K562 (cell line): ENCODE measurements around the gene TMBIM4. TPM values are rescaled to one million over a fixed set of nuclear protein-coding genes. Genes with fewer than 3 reads are reported as not detected.
A peak's percentile ranks its signal among the peaks of the same experiment; 100 is the strongest.

ENCODE experiments used
- BCLAF1 ChIP-seq, 2 experiments: fragments of 450-650 bp in 1 of 2; IDR thresholded peaks; 2 replicates each; pipeline ENCODE4 v1.6.1; 2011 to 2017; ENCODE audit warnings: low read depth in 2 of 2, antibody characterized with exemption in 1 of 2, borderline replicate concordance in 1 of 2, low read length in 1 of 2, mild to moderate bottlenecking in 1 of 2, mixed read lengths in 1 of 2; ENCODE audit not compliant: control insufficient read depth in 1 of 2
- CAMTA2 ChIP-seq: fragments of 250-450 bp; sonication (Bioruptor Pico); conservative IDR thresholded peaks from 2 replicates; pipeline ENCODE4 v1.5.1; 2022
- ELK3 ChIP-seq: fragments of 450-650 bp; formaldehyde crosslinking; IDR thresholded peaks from 2 replicates; pipeline ENCODE4 v1.4.0; 2020; ENCODE audit warnings: mild to moderate bottlenecking
- ETS2 ChIP-seq: IDR thresholded peaks from 2 replicates; pipeline ENCODE4 v1.6.1; 2016; ENCODE audit warnings: borderline replicate concordance, missing genetic modification characterization, mild to moderate bottlenecking, moderate library complexity, missing compliant biosample characterization; ENCODE audit not compliant: poor library complexity, severe bottlenecking
- GATAD2B ChIP-seq: fragments of 450-650 bp; IDR thresholded peaks from 2 replicates; pipeline ENCODE4 v1.6.1; 2017; ENCODE audit warnings: mild to moderate bottlenecking, borderline replicate concordance
- MAFG ChIP-seq: fragments of 450-650 bp; conservative IDR thresholded peaks from 2 replicates; pipeline ENCODE4 v1.6.1; 2016; ENCODE audit warnings: missing genetic modification characterization, missing compliant biosample characterization
- MBD2 ChIP-seq: sonication (generic); IDR thresholded peaks from 2 replicates; pipeline ENCODE4 v1.6.1; 2016; ENCODE audit warnings: low read depth, borderline replicate concordance
- NFE2 ChIP-seq: IDR thresholded peaks from 2 replicates; pipeline ENCODE4 v1.6.1; 2014; ENCODE audit warnings: antibody characterized with exemption, low read depth
- PKNOX1 ChIP-seq: fragments of 450-650 bp; IDR thresholded peaks from 2 replicates; pipeline ENCODE4 v1.6.1; 2016
- POLR2G ChIP-seq: fragments of 200-400 bp; formaldehyde crosslinking; IDR thresholded peaks from 2 replicates; pipeline ENCODE4 v1.6.1; 2017; ENCODE audit warnings: low read depth, mild to moderate bottlenecking, antibody characterized with exemption, low read length, moderate library complexity
- SETDB1 ChIP-seq: IDR thresholded peaks from one replicate; pipeline ENCODE4 v1.6.1; 2012; ENCODE audit warnings: low read length, control low read depth, inconsistent platforms
- TEAD2 ChIP-seq: fragments of 450-650 bp; IDR thresholded peaks from 2 replicates; pipeline ENCODE4 v1.6.1; 2016; ENCODE audit warnings: missing genetic modification characterization, control low read depth, missing compliant biosample characterization
- ZNF592 ChIP-seq: fragments of 450-650 bp; IDR thresholded peaks from 2 replicates; pipeline ENCODE4 v1.6.1; 2017; ENCODE audit warnings: antibody characterized with exemption, mild to moderate bottlenecking
- polyA plus RNA-seq, 8 experiments: library from polyadenylated mRNA; depleted of rRNA in 4 of 8; stranded (reverse) in 5 of 8; unstranded in 3 of 8; fragments of >200 nt; fragmentation: Nextera tagmentation in 2 of 8; fragmentation: Illumina TruSeq in 1 of 8; extraction: Ambion mirVana in 2 of 8; extraction: Trizol in 1 of 8; gene quantifications; 2 replicates each; pipeline versions ENCODE4 v1.2.1 to v1.2.3, GENCODE V29; 2011 to 2014; ENCODE audit warnings: inconsistent platforms in 1 of 8, missing spikeins in 1 of 8
- total RNA-seq, 7 experiments: library from RNA; depleted of rRNA in 6 of 7; stranded (reverse); fragments of >200 nt in 6 of 7; fragmentation: Illumina TruSeq in 2 of 7; extraction: Trizol in 2 of 7; gene quantifications; 2 replicates each; pipeline versions ENCODE4 v1.2.1 to v1.2.3, GENCODE V29; 2011 to 2021; ENCODE audit warnings: low replicate concordance in 1 of 7

Gene TMBIM4
- total and polyA plus RNA-seq, 9 of the 15 experiments (the other 6 are each of a cell fraction or from before 2014, with no cell fraction given): 18.6 to 272 (median 50.0) TPM

- no peak for TF ChIP-seq ETS2 (tag)
- 0 out of 2 replicates have a peak, but pooled peaks have one; percentile 8 for TF ChIP-seq NFE2
- peak; percentile 45; the same call in 1 of the 2 replicates for TF ChIP-seq ZNF592
- TF ChIP-seq BCLAF1 (IDR thresholded peaks at IDR 0.05; ENCODE audit: borderline replicate concordance in 1 of 2, control insufficient read depth in 1 of 2, low read depth in 2 of 2, low read length in 1 of 2): no peak
- no peak for TF ChIP-seq MAFG (tag)
- TF ChIP-seq POLR2G: peak; percentile 98
- TF ChIP-seq CAMTA2: no peak
- TF ChIP-seq ELK3: no peak
- no peak for TF ChIP-seq SETDB1
- peak; percentile 25 for TF ChIP-seq GATAD2B
- peak; percentile 22; the same call in 1 of the 2 replicates for TF ChIP-seq TEAD2 (tag)
- 0 out of 2 replicates have a peak, but pooled peaks have one; percentile 21 for TF ChIP-seq PKNOX1
- peak; percentile 46 for TF ChIP-seq MBD2
Observed at GRCh38 chr12:66169221-66170170, at the start of gene TMBIM4 (continued).
